Caco-2 (cell line): Measurements from ENCODE around the gene PPIE. TPM values are rescaled to one million over a fixed set of nuclear protein-coding genes. Genes with fewer than 3 reads are reported as not detected.

Experiments
- BruUV-seq: library from RNA; stranded (reverse); fragments of 400-500 nt; replicated peaks from 2 replicates; lab custom pipeline; 2021; lab: Mats Ljungman, UMichigan
- CTCF ChIA-PET: fragments of 300-600 bp; sonication (Branson Sonifier 250); formaldehyde crosslinking; loops from one replicate; lab custom pipeline; 2022; ENCODE audit warnings: antibody characterized with exemption; lab: Charles Lee
- POLR2A ChIA-PET: fragments of 300-600 bp; sonication (Branson Sonifier 250); formaldehyde crosslinking; loops from one replicate; lab custom pipeline; 2022; ENCODE audit warnings: antibody characterized with exemption; lab: Charles Lee
- DNase-seq, 2 experiments: peaks; one replicate each; pipeline versions ENCODE4 v3.0.0 to v3.0.0-alpha.2; 2020 to 2022
- H3K27me3 ChIP-seq: replicated peaks from 2 replicates; pipeline ENCODE4 v1.6.0; 2011; ENCODE audit warnings: low read length; ENCODE audit not compliant: control insufficient read depth, insufficient read depth
- H3K36me3 ChIP-seq: 2 replicates; pipeline ENCODE4 v1.5.1; 2011; ENCODE audit warnings: low read length; ENCODE audit not compliant: control insufficient read depth, insufficient read depth
- H3K4me1 ChIP-seq: fragments of 250-450 bp; sonication (Bioruptor Pico); 2 replicates; pipeline ENCODE4 v1.5.1; 2020; ENCODE audit warnings: mild to moderate bottlenecking
- H3K4me3 ChIP-seq: 2 replicates; pipeline ENCODE4 v1.5.1; 2011; ENCODE audit warnings: low read depth, mild to moderate bottlenecking, control low read depth, low read length
- H3K9me3 ChIP-seq: fragments of 250-450 bp; sonication (Bioruptor Pico); 2 replicates; pipeline ENCODE4 v1.5.1; 2020; ENCODE audit warnings: mild to moderate bottlenecking, moderate library complexity
- H3K27ac Mint-ChIP-seq: one replicate; pipeline ENCODE4 v1.8.0; 2022; ENCODE audit warnings: mixed read lengths; ENCODE audit not compliant: unreplicated experiment
- H3K27me3 Mint-ChIP-seq: one replicate; pipeline ENCODE4 v1.8.0; 2022; ENCODE audit warnings: mixed read lengths; ENCODE audit not compliant: insufficient read depth, unreplicated experiment
- H3K36me3 Mint-ChIP-seq: one replicate; pipeline ENCODE4 v1.8.0; 2022; ENCODE audit warnings: mild to moderate bottlenecking, mixed read lengths; ENCODE audit not compliant: insufficient read depth, unreplicated experiment
- H3K4me1 Mint-ChIP-seq: one replicate; pipeline ENCODE4 v1.8.0; 2022; ENCODE audit warnings: low read depth, mixed read lengths; ENCODE audit not compliant: unreplicated experiment
- H3K4me3 Mint-ChIP-seq: one replicate; pipeline ENCODE4 v1.8.0; 2022; ENCODE audit warnings: mild to moderate bottlenecking, moderate library complexity, mixed read lengths; ENCODE audit not compliant: unreplicated experiment
- H3K9me3 Mint-ChIP-seq: one replicate; pipeline ENCODE4 v1.8.0; 2022; ENCODE audit warnings: mixed read lengths; ENCODE audit not compliant: unreplicated experiment
- intact Hi-C: fragments of 100-400 bp; cut with micrococcal nuclease; formaldehyde crosslinking; loops from one replicate; pipeline ENCODE4 v1.10.0; 2022; ENCODE audit not compliant: unreplicated experiment
- total RNA-seq: library from RNA; stranded (reverse); gene quantifications from 2 replicates; pipeline ENCODE4 v1.2.3, GENCODE V29; 2022
- TF ChIP-seq, protein P1 (sequence below), 2 experiments: fragments of 200-600 bp in 1 of 2; IDR thresholded peaks; 1 replicate in 1 of 2; 2 replicates in 1 of 2; pipeline versions ENCODE4 v1.5.1 to v1.8.0; 2011 to 2022; ENCODE audit warnings: antibody characterized with exemption in 1 of 2, control low read depth in 1 of 2, inconsistent platforms in 1 of 2, low read depth in 1 of 2, low read length in 1 of 2, mild to moderate bottlenecking in 1 of 2, moderate library complexity in 1 of 2; ENCODE audit not compliant: insufficient read depth in 1 of 2, severe bottlenecking in 1 of 2, unreplicated experiment in 1 of 2

The PPIE gene
- total RNA-seq, 1 experiment from 2014 or later = 39.2 TPM

- CTCF ChIA-PET = no interaction called here
- intact Hi-C loops = no loop called here
- POLR2A ChIA-PET = no interaction called here
Measured at GRCh38 chr1:39729842-39730241, 8.8 kb upstream of the PPIE start.

GRCh38 chr1:39732730-39733129, 6.0 kb upstream of the PPIE start:
- no peak for DNase-seq
- intact Hi-C loops = no loop called here
- no TSS peak for BruUV-seq

More at GRCh38 chr1:39729842-39730241, 8.8 kb upstream of the PPIE start:
- Histone ChIP-seq H3K4me3 (no peak overlapping the region), H3K27me3 (no peaks in the 10 kb centered on the region; the same call in 1 of the 2 replicates), H3K9me3 (no peaks in the 10 kb centered on the region), H3K4me1 (no peaks in the 10 kb centered on the region), H3K36me3 (no peaks in the 10 kb centered on the region)
- H3K36me3 Mint-ChIP-seq = no peaks in the 10 kb centered on the region
- H3K27me3 Mint-ChIP-seq = peaks cover 34% of the 10 kb centered on the region
- H3K4me3 Mint-ChIP-seq = no peak overlapping the region
- H3K9me3 Mint-ChIP-seq = no peaks in the 10 kb centered on the region
- no peaks in the 10 kb centered on the region for H3K4me1 Mint-ChIP-seq
- no peak overlapping the region for H3K27ac Mint-ChIP-seq
- DNase-seq = no peak
- TF ChIP-seq, protein P1, sequence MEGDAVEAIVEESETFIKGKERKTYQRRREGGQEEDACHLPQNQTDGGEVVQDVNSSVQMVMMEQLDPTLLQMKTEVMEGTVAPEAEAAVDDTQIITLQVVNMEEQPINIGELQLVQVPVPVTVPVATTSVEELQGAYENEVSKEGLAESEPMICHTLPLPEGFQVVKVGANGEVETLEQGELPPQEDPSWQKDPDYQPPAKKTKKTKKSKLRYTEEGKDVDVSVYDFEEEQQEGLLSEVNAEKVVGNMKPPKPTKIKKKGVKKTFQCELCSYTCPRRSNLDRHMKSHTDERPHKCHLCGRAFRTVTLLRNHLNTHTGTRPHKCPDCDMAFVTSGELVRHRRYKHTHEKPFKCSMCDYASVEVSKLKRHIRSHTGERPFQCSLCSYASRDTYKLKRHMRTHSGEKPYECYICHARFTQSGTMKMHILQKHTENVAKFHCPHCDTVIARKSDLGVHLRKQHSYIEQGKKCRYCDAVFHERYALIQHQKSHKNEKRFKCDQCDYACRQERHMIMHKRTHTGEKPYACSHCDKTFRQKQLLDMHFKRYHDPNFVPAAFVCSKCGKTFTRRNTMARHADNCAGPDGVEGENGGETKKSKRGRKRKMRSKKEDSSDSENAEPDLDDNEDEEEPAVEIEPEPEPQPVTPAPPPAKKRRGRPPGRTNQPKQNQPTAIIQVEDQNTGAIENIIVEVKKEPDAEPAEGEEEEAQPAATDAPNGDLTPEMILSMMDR (IDR thresholded peaks at IDR 0.05; ENCODE audit: insufficient read depth in 1 of 2, low read depth in 1 of 2, low read length in 1 of 2, severe bottlenecking in 1 of 2, unreplicated experiment in 1 of 2) = no peak
- BruUV-seq = no TSS peak

GRCh38 chr1:39733161-39733560, 5.5 kb upstream of the PPIE start:
- TF ChIP-seq, protein P1 (IDR thresholded peaks at IDR 0.05; ENCODE audit: insufficient read depth in 1 of 2, low read depth in 1 of 2, low read length in 1 of 2, severe bottlenecking in 1 of 2, unreplicated experiment in 1 of 2) = no peak
- no peaks in the 10 kb centered on the region for H3K4me1 Mint-ChIP-seq
- H3K27ac Mint-ChIP-seq = no peak overlapping the region
- H3K9me3 ChIP-seq = no peaks in the 10 kb centered on the region
- no peaks in the 10 kb centered on the region for H3K9me3 Mint-ChIP-seq
- no TSS peak for BruUV-seq
- no peaks in the 10 kb centered on the region for H3K27me3 ChIP-seq
- no peaks in the 10 kb centered on the region for H3K4me1 ChIP-seq
- no peaks in the 10 kb centered on the region for H3K36me3 ChIP-seq
- intact Hi-C loops = no loop called here
- ChIA-PET POLR2A (no interaction called here), CTCF (interaction anchor here (0.5 kb wide), 1 partner anchor 40 kb away, joined by 4 read pairs; no protein-coding TSS in a partner anchor)
- no peak for DNase-seq
- H3K4me3 ChIP-seq = no peak overlapping the region
- peaks cover 21% of the 10 kb centered on the region for H3K27me3 Mint-ChIP-seq
- no peak overlapping the region for H3K4me3 Mint-ChIP-seq
- no peaks in the 10 kb centered on the region for H3K36me3 Mint-ChIP-seq

More at GRCh38 chr1:39732730-39733129, 6.0 kb upstream of the PPIE start:
- Mint-ChIP-seq H3K27ac (no peak overlapping the region), H3K9me3 (no peaks in the 10 kb centered on the region), H3K4me3 (no peak overlapping the region), H3K4me1 (no peaks in the 10 kb centered on the region), H3K36me3 (no peaks in the 10 kb centered on the region), H3K27me3 (peaks cover 25% of the 10 kb centered on the region)
- POLR2A ChIA-PET = no interaction called here
- CTCF ChIA-PET = no interaction called here
- Histone ChIP-seq H3K9me3 (no peaks in the 10 kb centered on the region), H3K27me3 (no peaks in the 10 kb centered on the region; the same call in 1 of the 2 replicates), H3K4me1 (no peaks in the 10 kb centered on the region), H3K36me3 (no peaks in the 10 kb centered on the region), H3K4me3 (no peak overlapping the region)
- TF ChIP-seq, protein P1 (IDR thresholded peaks at IDR 0.05; ENCODE audit: insufficient read depth in 1 of 2, low read depth in 1 of 2, low read length in 1 of 2, severe bottlenecking in 1 of 2, unreplicated experiment in 1 of 2) = no peak
